PC-3 (cell line): ENCODE measurements around the gene INS. TPM values are rescaled to one million over a fixed set of nuclear protein-coding genes. Genes with fewer than 3 reads are reported as not detected.
"Not testable (repeated sequence)": the region's sequence is repeated elsewhere in the genome, so short reads cannot be mapped to it uniquely, and the experiment has no call there.

ENCODE experiments used
- ATAC-seq: fragments of 200-7000 bp; cut with Tn5 transposase; 2 replicates; pipeline ENCODE4 v1.9.1; 2020; ENCODE audit warnings: mild to moderate bottlenecking, moderate library complexity
- BruUV-seq: library from RNA; stranded (reverse); fragments of 400-500 nt; replicated peaks from 2 replicates; lab custom pipeline; 2021; lab: Mats Ljungman, UMichigan
- CTCF ChIA-PET: fragments of 300-600 bp; sonication (Branson Sonifier 250); formaldehyde crosslinking; loops from one replicate; lab custom pipeline; 2022; ENCODE audit warnings: antibody characterized with exemption; lab: Charles Lee
- POLR2A ChIA-PET: fragments of 300-600 bp; sonication (Branson Sonifier 250); formaldehyde crosslinking; loops from one replicate; lab custom pipeline; 2022; ENCODE audit warnings: antibody characterized with exemption; ENCODE audit not compliant: unreplicated experiment; lab: Charles Lee
- DNase-seq: peaks from one replicate; pipeline ENCODE4 v3.0.0-alpha.2; 2015
- H2AFZ ChIP-seq: fragments of 300-600 bp; sonication (generic); 2 replicates; pipeline ENCODE4 v1.6.0; 2016; ENCODE audit warnings: antibody characterized with exemption, low read length
- H3F3A ChIP-seq: fragments of 300-600 bp; sonication (generic); one replicate; pipeline ENCODE4 v1.6.0; 2017; ENCODE audit warnings: antibody characterized with exemption, low read length, control low read depth, mild to moderate bottlenecking; ENCODE audit not compliant: unreplicated experiment
- H3K27ac ChIP-seq: fragments of 300-600 bp; sonication (generic); 2 replicates; pipeline ENCODE4 v1.5.1; 2016; ENCODE audit warnings: mild to moderate bottlenecking, low read length
- H3K27me3 ChIP-seq: fragments of 300-600 bp; sonication (generic); 2 replicates; pipeline ENCODE4 v1.6.1; 2016; ENCODE audit warnings: low read length, mixed read lengths
- H3K36me3 ChIP-seq: fragments of 300-600 bp; sonication (generic); 2 replicates; pipeline ENCODE4 v1.6.1; 2016; ENCODE audit warnings: low read depth, mixed run types, low read length, mixed read lengths
- H3K4me1 ChIP-seq: fragments of 300-600 bp; sonication (generic); 2 replicates; pipeline ENCODE4 v1.5.1; 2016; ENCODE audit warnings: low read length; ENCODE audit not compliant: insufficient read depth
- H3K4me2 ChIP-seq: fragments of 300-600 bp; sonication (generic); 2 replicates; pipeline ENCODE4 v1.6.0; 2016; ENCODE audit warnings: low read length
- H3K4me3 ChIP-seq: fragments of 300-600 bp; sonication (generic); 2 replicates; pipeline ENCODE4 v1.5.1; 2016; ENCODE audit warnings: mild to moderate bottlenecking, low read length, mixed read lengths
- H3K79me2 ChIP-seq: fragments of 300-600 bp; sonication (generic); 2 replicates; pipeline ENCODE4 v1.6.1; 2017; ENCODE audit warnings: low read length, mixed read lengths
- H3K9ac ChIP-seq: fragments of 300-600 bp; sonication (generic); 2 replicates; pipeline ENCODE4 v1.6.0; 2016; ENCODE audit warnings: mild to moderate bottlenecking, low read length
- H3K9me2 ChIP-seq: fragments of 300-600 bp; sonication (generic); replicated peaks from 2 replicates; pipeline ENCODE4 v1.6.1; 2016; ENCODE audit warnings: mixed run types, low read length, mixed read lengths
- H3K9me3 ChIP-seq: fragments of 300-600 bp; sonication (generic); 2 replicates; pipeline ENCODE4 v1.6.1; 2016; ENCODE audit warnings: low read length, mixed read lengths
- H4K20me1 ChIP-seq: fragments of 300-600 bp; sonication (generic); 2 replicates; pipeline ENCODE4 v1.6.1; 2016; ENCODE audit warnings: low read length, mixed read lengths
- CTCF ChIP-seq: fragments of 300-600 bp; sonication (generic); conservative IDR thresholded peaks from 2 replicates; pipeline ENCODE4 v1.5.1; 2017; ENCODE audit warnings: antibody characterized with exemption, low read depth, mild to moderate bottlenecking, low read length
- EZH2 ChIP-seq: fragments of 300-600 bp; sonication (generic); IDR thresholded peaks from one replicate; pipeline ENCODE4 v1.6.1; 2017; ENCODE audit warnings: antibody characterized with exemption, mild to moderate bottlenecking, low read length; ENCODE audit not compliant: unreplicated experiment
- EZH2phosphoT487 ChIP-seq: fragments of 300-600 bp; sonication (generic); IDR thresholded peaks from 2 replicates; pipeline ENCODE4 v1.6.1; 2018; ENCODE audit warnings: mild to moderate bottlenecking, antibody characterized with exemption, low read length, borderline replicate concordance
- intact Hi-C: fragments of 100-400 bp; cut with micrococcal nuclease; formaldehyde crosslinking; loops from 2 replicates; pipeline ENCODE4 v1.9.0; 2023
- total RNA-seq: library from RNA; depleted of rRNA; stranded (reverse); fragments of >200 nt; gene quantifications from 2 replicates; pipeline ENCODE4 v1.2.3, GENCODE V29; 2014

Gene INS
- total RNA-seq, 1 experiment from 2014 or later, result not detected

- Histone ChIP-seq H3K4me3 (no peak overlapping the region), H3K9me3 (no peaks in the 10 kb centered on the region), H2AFZ (no peak overlapping the region), H3K4me2 (no peak overlapping the region), H3K27me3 (no peaks in the 10 kb centered on the region), H3K36me3 (no peaks in the 10 kb centered on the region), H4K20me1 (no peaks in the 10 kb centered on the region), H3K9me2 (no peaks in the 10 kb centered on the region), H3K4me1 (peaks cover 4% of the 10 kb centered on the region; the same call in 1 of the 2 replicates), H3K79me2 (no peaks in the 10 kb centered on the region), H3K27ac (no peak overlapping the region), H3K9ac (no peak overlapping the region), H3F3A (no peaks in the 10 kb centered on the region)
- TF ChIP-seq EZH2phosphoT487 (no peak), EZH2 (no peak), CTCF (no peak)
- ATAC-seq (no peak), DNase-seq (no peak)
- ChIA-PET POLR2A (no interaction called here), CTCF (no interaction called here)
- BruUV-seq, result no TSS peak
- intact Hi-C loops, result loop anchor here (1.0 kb wide), 1 partner anchor 29 kb away; no protein-coding TSS in a partner anchor
These were observed 34.7 kb upstream of the INS start for GRCh38 chr11:2195756-2196088.

- no peaks in the 10 kb centered on the region for H4K20me1 ChIP-seq
- no peaks in the 10 kb centered on the region for H3F3A ChIP-seq
- intact Hi-C loops, result loop anchor here (1.0 kb wide), 1 partner anchor 29 kb away; no protein-coding TSS in a partner anchor
- H3K79me2 ChIP-seq, result no peaks in the 10 kb centered on the region
- no peak overlapping the region for H3K9ac ChIP-seq
- TF ChIP-seq CTCF (peak; percentile 92), EZH2 (no peak), EZH2phosphoT487 (no peak)
- H3K4me1 ChIP-seq, result peaks cover 4% of the 10 kb centered on the region; the same call in 1 of the 2 replicates
- DNase-seq (peak; percentile 60), ATAC-seq (peak; percentile 60)
- no peaks in the 10 kb centered on the region for H3K9me2 ChIP-seq
- peak overlapping the region; percentile 56 for H2AFZ ChIP-seq
- CTCF ChIA-PET, result no interaction called here
- H3K27me3 ChIP-seq, result no peaks in the 10 kb centered on the region
- H3K27ac ChIP-seq, result no peak overlapping the region
- BruUV-seq, result no TSS peak
- no peaks in the 10 kb centered on the region for H3K9me3 ChIP-seq
- no peaks in the 10 kb centered on the region for H3K36me3 ChIP-seq
- no peak overlapping the region for H3K4me3 ChIP-seq
- 0 out of 2 replicates have a peak overlapping the region, but pooled peaks have one; percentile 40 for H3K4me2 ChIP-seq
- POLR2A ChIA-PET, result no interaction called here
These were observed 34.1 kb upstream of the INS start for GRCh38 chr11:2194877-2195755.

- H4K20me1 ChIP-seq, H3K9ac ChIP-seq, BruUV-seq, H3K36me3 ChIP-seq, H3K9me3 ChIP-seq, H3K4me3 ChIP-seq, H2AFZ ChIP-seq, ATAC-seq, intact Hi-C loops, H3K9me2 ChIP-seq, H3F3A ChIP-seq, H3K4me2 ChIP-seq, H3K79me2 ChIP-seq, H3K27ac ChIP-seq, H3K27me3 ChIP-seq, DNase-seq, POLR2A ChIA-PET, H3K4me1 ChIP-seq, CTCF ChIA-PET: not testable (repeated sequence)
These were observed 33.0 kb upstream of the INS start for GRCh38 chr11:2193888-2194595.
